K562 (cell line): Measurements from ENCODE around the gene UCKL1. TPM values are rescaled to one million over a fixed set of nuclear protein-coding genes. Genes with fewer than 3 reads are reported as not detected.

Source experiments
- ATAC-seq: fragments of 200-7000 bp; cut with Tn5 transposase; 3 replicates; pipeline ENCODE4 v1.9.1; 2020; ENCODE audit warnings: moderate library complexity
- BruUV-seq: library from RNA; stranded (reverse); fragments of 400-500 nt; replicated peaks from 2 replicates; lab custom pipeline; 2021; lab: Mats Ljungman, UMichigan
- CTCF ChIA-PET: fragments of 300-600 bp; formaldehyde crosslinking; extraction: SDS; loops from one replicate; lab custom pipeline; 2021; ENCODE audit warnings: low intra/inter-chr PET ratio; lab: Yijun Ruan, JAX
- POLR2A ChIA-PET: fragments of 300-600, 350-650 bp; sonication (Branson Sonifier 250); formaldehyde crosslinking; extraction: SDS; loops from one replicate; lab custom pipeline; 2021; ENCODE audit warnings: antibody characterized with exemption, inconsistent platforms; lab: Yijun Ruan, JAX
- DNase-seq, 4 experiments: peaks; one replicate each; pipeline versions ENCODE4 v3.0.0 to v3.0.0-alpha.2; 2011 to 2018; ENCODE audit warnings: low spot score in 3 of 4, mixed read lengths in 3 of 4; ENCODE audit errors: extremely low read depth in 1 of 4
- FAIRE-seq: peaks from 2 replicates; lab custom pipeline; 2011; peaks lifted over from hg19 to GRCh38; lab: Jason Lieb, UNC
- H2AFZ ChIP-seq: 2 replicates; pipeline ENCODE4 v1.6.0; 2011; ENCODE audit warnings: low read depth, low read length, control low read depth, inconsistent platforms
- H3K27ac ChIP-seq: fragments of 200-600 bp; 3 replicates; pipeline ENCODE4 v1.8.0; 2011; ENCODE audit warnings: low read depth, mild to moderate bottlenecking, control low read depth, inconsistent platforms, low read length, moderate library complexity, mixed read lengths; ENCODE audit errors: extremely low read depth
- H3K27me3 ChIP-seq, 2 experiments: fragments of 300-600 bp in 1 of 2; 2 replicates in 1 of 2; 3 replicates in 1 of 2; pipeline versions ENCODE4 v1.6.0 to v1.8.0; 2011; ENCODE audit warnings: inconsistent platforms in 2 of 2, low read length in 2 of 2, mild to moderate bottlenecking in 1 of 2, mixed read lengths in 1 of 2, moderate library complexity in 1 of 2; ENCODE audit not compliant: control insufficient read depth in 2 of 2, insufficient read depth in 2 of 2
- H3K36me3 ChIP-seq: fragments of 300-600 bp; 3 replicates; pipeline ENCODE4 v1.8.0; 2011; ENCODE audit warnings: mild to moderate bottlenecking, low read length, inconsistent platforms; ENCODE audit not compliant: control insufficient read depth, insufficient read depth
- H3K4me1 ChIP-seq, 2 experiments: fragments of 200-600 bp in 1 of 2; replicated peaks in 1 of 2; 2 replicates in 1 of 2; 3 replicates in 1 of 2; pipeline versions ENCODE4 v1.5.1 to v1.8.0; 2011; ENCODE audit warnings: inconsistent platforms in 2 of 2, low read length in 2 of 2, mild to moderate bottlenecking in 1 of 2, mixed read lengths in 1 of 2, moderate library complexity in 1 of 2; ENCODE audit not compliant: control insufficient read depth in 2 of 2, insufficient read depth in 2 of 2
- H3K4me2 ChIP-seq: 2 replicates; pipeline ENCODE4 v1.6.1; 2011; ENCODE audit warnings: low read length, control low read depth, inconsistent platforms, mixed read lengths; ENCODE audit not compliant: insufficient read depth
- H3K4me3 ChIP-seq: fragments of 200-600 bp; sonication (generic), shearing (Covaris generic); 2 replicates; pipeline ENCODE4 v1.5.1; 2016; ENCODE audit warnings: control low read depth, inconsistent platforms
- H3K79me2 ChIP-seq: fragments of 200-600 bp; 3 replicates; pipeline ENCODE4 v1.8.0; 2011; ENCODE audit warnings: low read length, inconsistent platforms; ENCODE audit not compliant: control insufficient read depth, insufficient read depth
- H3K9ac ChIP-seq, 2 experiments: 2 replicates each; pipeline versions ENCODE4 v1.6.0 to v1.6.1; 2011; ENCODE audit warnings: low read depth in 2 of 2, low read length in 2 of 2, control low read depth in 1 of 2, inconsistent platforms in 1 of 2, mild to moderate bottlenecking in 1 of 2, mixed read lengths in 1 of 2; ENCODE audit not compliant: insufficient read depth in 1 of 2
- H3K9me1 ChIP-seq: one replicate; pipeline ENCODE4 v1.6.0; 2011; ENCODE audit warnings: inconsistent platforms, mild to moderate bottlenecking, low read length, moderate library complexity; ENCODE audit not compliant: control insufficient read depth, insufficient read depth
- H3K9me3 ChIP-seq: replicated peaks from 2 replicates; pipeline ENCODE4 v1.5.1; 2011; ENCODE audit warnings: low read depth, low read length, inconsistent platforms; ENCODE audit not compliant: control insufficient read depth, insufficient read depth
- H4K20me1 ChIP-seq: replicated peaks from 2 replicates; pipeline ENCODE4 v1.6.1; 2011; ENCODE audit warnings: low read length, inconsistent platforms, mixed read lengths; ENCODE audit not compliant: control insufficient read depth, insufficient read depth
- ARNT ChIP-seq, 2 experiments: fragments of 450-650 bp; IDR thresholded peaks; 2 replicates each; pipeline ENCODE4 v1.6.1; 2016; ENCODE audit warnings: mild to moderate bottlenecking in 1 of 2
- BRCA1 ChIP-seq, 2 experiments: fragments of 450-650 bp in 1 of 2; sonication (generic) in 1 of 2; formaldehyde crosslinking in 1 of 2; IDR thresholded peaks; 2 replicates each; pipeline versions ENCODE4 v1.5.0 to v1.6.1; 2017 to 2020; ENCODE audit warnings: mild to moderate bottlenecking in 1 of 2, missing genetic modification reagents in 1 of 2
- CBFA2T2 ChIP-seq: fragments of 450-650 bp; conservative IDR thresholded peaks from 2 replicates; pipeline ENCODE4 v1.6.1; 2017; ENCODE audit warnings: mild to moderate bottlenecking
- CBFA2T3 ChIP-seq: fragments of 450-650 bp; IDR thresholded peaks from 2 replicates; pipeline ENCODE4 v1.6.1; 2017
- HNRNPUL1 ChIP-seq: fragments of 200-400 bp; formaldehyde crosslinking; IDR thresholded peaks from 2 replicates; pipeline ENCODE4 v1.6.1; 2017; ENCODE audit warnings: low read length
- MCM2 ChIP-seq: fragments of 450-650 bp; IDR thresholded peaks from 2 replicates; pipeline ENCODE4 v1.6.1; 2017; ENCODE audit warnings: low read depth, mild to moderate bottlenecking
- MEIS2 ChIP-seq: fragments of 450-650 bp; IDR thresholded peaks from 2 replicates; pipeline ENCODE4 v1.6.1; 2014; ENCODE audit warnings: mild to moderate bottlenecking; ENCODE audit not compliant: partially characterized antibody
- RNF2 ChIP-seq: sonication (generic); IDR thresholded peaks from 2 replicates; pipeline ENCODE4 v1.6.1; 2016
- USF2 ChIP-seq: sonication (generic); formaldehyde crosslinking; IDR thresholded peaks from 2 replicates; pipeline ENCODE4 v1.5.0; 2020; ENCODE audit warnings: missing genetic modification reagents
- ZNF507 ChIP-seq: conservative IDR thresholded peaks from 2 replicates; pipeline ENCODE4 v1.6.1; 2017; ENCODE audit warnings: missing genetic modification characterization, missing compliant biosample characterization
- WGBS: fragments of 100-300 bp; shearing (Covaris generic); methylation state at CpG from one replicate; pipeline ENCODE4 v1.1.6; 2016; ENCODE audit warnings: low coverage, mixed read lengths; ENCODE audit not compliant: insufficient coverage; ENCODE audit errors: missing lambda C conversion rate; 5-methylcytosine and 5-hydroxymethylcytosine counted together
- in situ Hi-C: fragments of 300-500 bp; cut with MboI; formaldehyde crosslinking; loops from 4 replicates; pipeline ENCODE4 v1.15.0; 2018; ENCODE audit warnings: inconsistent platforms, mixed read lengths
- intact Hi-C: fragments of 100-400 bp; cut with micrococcal nuclease; formaldehyde crosslinking; loops from 2 replicates; pipeline ENCODE4 v1.14.2; 2022
- polyA plus RNA-seq, 8 experiments: library from polyadenylated mRNA; depleted of rRNA in 4 of 8; stranded (reverse) in 5 of 8; unstranded in 3 of 8; fragments of >200 nt; fragmentation: Nextera tagmentation in 2 of 8; fragmentation: Illumina TruSeq in 1 of 8; extraction: Ambion mirVana in 2 of 8; extraction: Trizol in 1 of 8; gene quantifications; 2 replicates each; pipeline versions ENCODE4 v1.2.1 to v1.2.3, GENCODE V29; 2011 to 2014; ENCODE audit warnings: inconsistent platforms in 1 of 8, missing spikeins in 1 of 8
- total RNA-seq, 7 experiments: library from RNA; depleted of rRNA in 6 of 7; stranded (reverse); fragments of >200 nt in 6 of 7; fragmentation: Illumina TruSeq in 2 of 7; extraction: Trizol in 2 of 7; gene quantifications; 2 replicates each; pipeline versions ENCODE4 v1.2.1 to v1.2.3, GENCODE V29; 2011 to 2021; ENCODE audit warnings: low replicate concordance in 1 of 7

Gene UCKL1
- total and polyA plus RNA-seq, 9 of the 15 experiments (the other 6 are each of a cell fraction or from before 2014, with no cell fraction given) = 3.1 to 52.8 (median 24.2) TPM

GRCh38 chr20:63898882-63899558, 57.2 kb downstream of the UCKL1 start (continued):
- TF ChIP-seq HNRNPUL1 (no peak), BRCA1 (IDR thresholded peaks at IDR 0.05) (no peak), BRCA1 (CRISPR knock-in tag; IDR thresholded peaks at IDR 0.05) (no peak), ZNF507 (tag) (no peak), RNF2 (no peak), USF2 (CRISPR knock-in tag) (peak; percentile 82), ARNT (IDR thresholded peaks at IDR 0.05) (no peak), CBFA2T2 (peak; percentile 57), MCM2 (no peak), MEIS2 (peak; percentile 57)
- TF ChIP-seq, all 486 proteins: peak for 22

- POLR2A ChIA-PET = interaction anchor here (0.6 to 1.2 kb wide), 4 partner anchors 9 to 214 kb away, joined by 3 to 5 read pairs (median 3); partner anchors contain the start of gene TPD52L2
- peaks cover 69% of the 10 kb centered on the region for H3K79me2 ChIP-seq
- H3K9me1 ChIP-seq = no peaks in the 10 kb centered on the region
- no peaks in the 10 kb centered on the region for H3K9me3 ChIP-seq
- no peak overlapping the region for H3K4me3 ChIP-seq
- DNase-seq = no peak
- peaks cover 27% of the 10 kb centered on the region for H4K20me1 ChIP-seq
- TF ChIP-seq CBFA2T3 = 0 out of 2 replicates have a peak, but pooled peaks have one; percentile 5
- TF ChIP-seq ARNT (IDR thresholded peaks at IDR 0.05) = no peak
- no peaks in the 10 kb centered on the region for H3K27me3 ChIP-seq
- H3K36me3 ChIP-seq = peaks cover 33% of the 10 kb centered on the region; the same call in 2 of the 3 replicates
- no peak overlapping the region for H3K4me2 ChIP-seq
- no peak overlapping the region; the same call in 2 of the 3 replicates for H3K27ac ChIP-seq
- BruUV-seq = no TSS peak
- no peak for ATAC-seq
- CTCF ChIA-PET = interaction anchor here (0.7 kb wide), 1 partner anchor 11 kb away, joined by 3 read pairs; no protein-coding TSS in a partner anchor
- H3K9ac ChIP-seq = peak overlapping the region in 1 of 2 experiments; percentile 69; a peak in 1 of 4 replicates
- FAIRE-seq = no peak
- peaks cover 30 to 52% of the 10 kb centered on the region in 2 experiments for H3K4me1 ChIP-seq
- intact Hi-C loops (no loop called here), in situ Hi-C loops (no loop called here)
- H2AFZ ChIP-seq = no peak overlapping the region
- 77% methylated on average over 6 of the region's 6 CpGs for whole genome bisulfite sequencing
Measured at GRCh38 chr20:63897978-63898561, 58.1 kb downstream of the UCKL1 start.
